ENCODE data around the gene MEX3A. TPM values are rescaled to one million over a fixed set of nuclear protein-coding genes. Genes with fewer than 3 reads are reported as not detected.

Gene MEX3A
- total and polyA plus RNA-seq, 10 donors: 0.11 to 0.76 (median 0.30) TPM

GRCh38 chr1:156095906-156096508 is 13.7 kb upstream of the MEX3A start:
- 71 to 88% (median 75%) methylated on average over 3 of the region's 3 CpGs for WGBS, 5 donors
- peak overlapping the region in 5 of 8 donors; percentile 75 to 85 (median 80) for H3K27ac ChIP-seq

GRCh38 chr1:156091610-156092009 is 9.3 kb upstream of the MEX3A start:
- H3K4me1 ChIP-seq: peaks cover 17 to 37% (median 25%) of the 10 kb centered on the region in 6 donors
- intact Hi-C loops (cut with DNase I; ENCODE audit: low total_unique reads): loop anchor here (2.0 to 5.0 kb wide), 2 partner anchors 39 to 131 kb away; no protein-coding TSS in a partner anchor
- 74 to 78% (median 76%) methylated on average over 2 of the region's 2 CpGs for WGBS, 5 donors
- no peak overlapping the region for H3K4me3 ChIP-seq
- no peaks in the 10 kb centered on the region for H3K9me3 ChIP-seq
- no peak overlapping the region for H3K27ac ChIP-seq
- H3K36me3 ChIP-seq: no peaks in the 10 kb centered on the region
- DNase-seq: no peak
- H3K27me3 ChIP-seq (replicated peaks in 1 of 7): peaks cover 0 to 5% (median 0%) of the 10 kb centered on the region in 7 donors
- TF ChIP-seq POLR2AphosphoS5 (IDR thresholded peaks at IDR 0.05): no peak
- TF ChIP-seq CTCF (IDR thresholded peaks at IDR 0.05 in 8 of 11, conservative IDR thresholded peaks at IDR 0.05 in 3 of 11): no peak
- no peak for TF ChIP-seq POLR2A (IDR thresholded peaks at IDR 0.05)

More at GRCh38 chr1:156095906-156096508, 13.7 kb upstream of the MEX3A start:
- DNase-seq: no peak
- no peaks in the 10 kb centered on the region for H3K27me3 ChIP-seq (replicated peaks in 1 of 7)
- H3K4me3 ChIP-seq: no peak overlapping the region
- no peaks in the 10 kb centered on the region for H3K36me3 ChIP-seq
- TF ChIP-seq POLR2AphosphoS5 (IDR thresholded peaks at IDR 0.05) (no peak), POLR2A (IDR thresholded peaks at IDR 0.05) (no peak), CTCF (IDR thresholded peaks at IDR 0.05 in 8 of 11, conservative IDR thresholded peaks at IDR 0.05 in 3 of 11) (no peak)
- intact Hi-C loops (cut with DNase I; ENCODE audit: low total_unique reads): no loop called here
- no peaks in the 10 kb centered on the region for H3K9me3 ChIP-seq
- H3K4me1 ChIP-seq: peaks cover 18 to 43% (median 33%) of the 10 kb centered on the region in 6 donors

- Histone ChIP-seq H3K27ac (peak overlapping the region in 1 of 8 donors; percentile 42), H3K4me3 (no peak overlapping the region), H3K4me1 (peaks cover 9 to 29% (median 17%) of the 10 kb centered on the region in 6 donors), H3K27me3 (replicated peaks in 1 of 7) (peaks cover 0 to 8% (median 0%) of the 10 kb centered on the region in 7 donors), H3K36me3 (no peaks in the 10 kb centered on the region), H3K9me3 (no peaks in the 10 kb centered on the region)
- WGBS, 5 donors: 40 to 47% (median 41%) methylated on average over 13 to 14 of the region's 14 CpGs
- intact Hi-C loops (cut with DNase I; ENCODE audit: low total_unique reads): loop anchor here (2.0 to 5.0 kb wide), 2 partner anchors 40 to 131 kb away; no protein-coding TSS in a partner anchor
- peak; percentile 17 to 55 (median 36) for TF ChIP-seq POLR2AphosphoS5 (IDR thresholded peaks at IDR 0.05)
- peak in 7 of 11 experiments; percentile 27 to 88 (median 84) for TF ChIP-seq CTCF (IDR thresholded peaks at IDR 0.05 in 8 of 11, conservative IDR thresholded peaks at IDR 0.05 in 3 of 11)
- no peak for TF ChIP-seq POLR2A (IDR thresholded peaks at IDR 0.05)
- peak; percentile 95 for DNase-seq
Measured at GRCh38 chr1:156090840-156091188, 8.5 kb upstream of the MEX3A start.

- WGBS, 5 donors: 19 to 31% (median 24%) methylated on average over 5 of the region's 5 CpGs
- Histone ChIP-seq H3K36me3 (no peaks in the 10 kb centered on the region), H3K27me3 (replicated peaks in 1 of 7) (peaks cover 0 to 8% (median 0%) of the 10 kb centered on the region in 7 donors), H3K27ac (peak overlapping the region in 1 of 8 donors; percentile 42), H3K4me1 (peaks cover 8 to 24% (median 14%) of the 10 kb centered on the region in 6 donors), H3K9me3 (no peaks in the 10 kb centered on the region), H3K4me3 (no peak overlapping the region)
- no peak for DNase-seq
- TF ChIP-seq POLR2AphosphoS5 (IDR thresholded peaks at IDR 0.05) (no peak), CTCF (IDR thresholded peaks at IDR 0.05 in 8 of 11, conservative IDR thresholded peaks at IDR 0.05 in 3 of 11) (peak in 4 of 11 experiments; percentile 72 to 84 (median 80)), POLR2A (IDR thresholded peaks at IDR 0.05) (no peak)
- intact Hi-C loops (cut with DNase I; ENCODE audit: low total_unique reads): loop anchor here (2.0 to 5.0 kb wide), 2 partner anchors 41 to 132 kb away; no protein-coding TSS in a partner anchor
Measured at GRCh38 chr1:156090138-156090839, 8.0 kb upstream of the MEX3A start.
